ENCODE measurements around the gene MXD4. TPM values are rescaled to one million over a fixed set of nuclear protein-coding genes. Genes with fewer than 3 reads are reported as not detected.

Gene MXD4
- total and polyA plus RNA-seq, 2 of the 13 experiments (the other 11 are each of a cell fraction or from before 2014, with no cell fraction given) = 29.0 to 31.3 TPM

DNA sequence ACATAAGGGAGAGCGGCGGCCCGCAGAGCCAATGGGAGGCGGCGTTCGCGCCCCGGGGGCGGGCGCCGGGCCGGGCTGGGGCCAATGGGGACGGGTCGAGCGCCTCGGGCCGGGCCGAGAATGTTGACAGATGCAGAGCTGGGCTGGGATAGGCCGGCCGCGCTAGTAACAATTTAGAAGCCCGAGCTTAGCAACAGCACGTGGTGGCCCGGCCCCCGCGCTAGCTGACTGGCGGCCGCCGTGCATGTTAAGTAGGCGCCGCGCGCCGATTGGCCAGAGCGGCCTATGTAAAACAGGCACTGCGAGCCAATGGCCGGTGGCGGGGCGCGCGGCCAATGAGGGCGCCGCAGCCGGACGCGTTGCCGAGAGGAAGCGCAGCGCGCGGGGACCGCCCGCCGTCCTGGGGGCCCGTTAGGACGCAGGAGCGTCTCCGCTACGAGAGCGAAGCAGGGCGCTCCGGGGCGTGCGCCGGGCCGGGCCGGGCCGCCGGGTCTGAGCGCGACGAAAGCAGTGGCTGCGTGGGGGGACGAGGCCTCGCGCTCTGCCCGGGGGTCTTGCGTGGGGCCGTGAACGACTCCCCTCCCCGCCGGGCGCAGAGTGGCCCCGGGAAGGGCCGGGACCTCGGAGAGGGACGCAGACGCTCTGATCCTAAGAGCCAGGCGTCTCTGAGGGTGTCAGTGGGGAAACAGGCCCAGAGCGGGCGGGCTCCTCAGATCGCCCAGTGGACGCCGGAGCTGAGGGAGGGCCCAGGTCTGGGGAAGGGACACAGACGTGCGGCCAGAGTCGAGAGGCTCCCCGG lies 435 bp upstream of the MXD4 start (continued):
- TF ChIP-seq, protein P1, sequence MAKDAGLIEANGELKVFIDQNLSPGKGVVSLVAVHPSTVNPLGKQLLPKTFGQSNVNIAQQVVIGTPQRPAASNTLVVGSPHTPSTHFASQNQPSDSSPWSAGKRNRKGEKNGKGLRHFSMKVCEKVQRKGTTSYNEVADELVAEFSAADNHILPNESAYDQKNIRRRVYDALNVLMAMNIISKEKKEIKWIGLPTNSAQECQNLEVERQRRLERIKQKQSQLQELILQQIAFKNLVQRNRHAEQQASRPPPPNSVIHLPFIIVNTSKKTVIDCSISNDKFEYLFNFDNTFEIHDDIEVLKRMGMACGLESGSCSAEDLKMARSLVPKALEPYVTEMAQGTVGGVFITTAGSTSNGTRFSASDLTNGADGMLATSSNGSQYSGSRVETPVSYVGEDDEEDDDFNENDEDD (CRISPR knock-in tag; IDR thresholded peaks at IDR 0.05; ENCODE audit: borderline replicate concordance) = peak; percentile 73; the same call in 1 of the 2 replicates
- TF ChIP-seq, protein P2, sequence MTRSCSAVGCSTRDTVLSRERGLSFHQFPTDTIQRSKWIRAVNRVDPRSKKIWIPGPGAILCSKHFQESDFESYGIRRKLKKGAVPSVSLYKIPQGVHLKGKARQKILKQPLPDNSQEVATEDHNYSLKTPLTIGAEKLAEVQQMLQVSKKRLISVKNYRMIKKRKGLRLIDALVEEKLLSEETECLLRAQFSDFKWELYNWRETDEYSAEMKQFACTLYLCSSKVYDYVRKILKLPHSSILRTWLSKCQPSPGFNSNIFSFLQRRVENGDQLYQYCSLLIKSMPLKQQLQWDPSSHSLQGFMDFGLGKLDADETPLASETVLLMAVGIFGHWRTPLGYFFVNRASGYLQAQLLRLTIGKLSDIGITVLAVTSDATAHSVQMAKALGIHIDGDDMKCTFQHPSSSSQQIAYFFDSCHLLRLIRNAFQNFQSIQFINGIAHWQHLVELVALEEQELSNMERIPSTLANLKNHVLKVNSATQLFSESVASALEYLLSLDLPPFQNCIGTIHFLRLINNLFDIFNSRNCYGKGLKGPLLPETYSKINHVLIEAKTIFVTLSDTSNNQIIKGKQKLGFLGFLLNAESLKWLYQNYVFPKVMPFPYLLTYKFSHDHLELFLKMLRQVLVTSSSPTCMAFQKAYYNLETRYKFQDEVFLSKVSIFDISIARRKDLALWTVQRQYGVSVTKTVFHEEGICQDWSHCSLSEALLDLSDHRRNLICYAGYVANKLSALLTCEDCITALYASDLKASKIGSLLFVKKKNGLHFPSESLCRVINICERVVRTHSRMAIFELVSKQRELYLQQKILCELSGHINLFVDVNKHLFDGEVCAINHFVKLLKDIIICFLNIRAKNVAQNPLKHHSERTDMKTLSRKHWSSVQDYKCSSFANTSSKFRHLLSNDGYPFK (CRISPR knock-in tag; IDR thresholded peaks at IDR 0.05; ENCODE audit: borderline replicate concordance) = no peak; the same call in 1 of the 2 replicates
- peak; percentile 41 for TF ChIP-seq HNRNPK (IDR thresholded peaks at IDR 0.05; ENCODE audit: low read depth, low read length, poor library complexity, severe bottlenecking)
- TF ChIP-seq, protein P3, sequence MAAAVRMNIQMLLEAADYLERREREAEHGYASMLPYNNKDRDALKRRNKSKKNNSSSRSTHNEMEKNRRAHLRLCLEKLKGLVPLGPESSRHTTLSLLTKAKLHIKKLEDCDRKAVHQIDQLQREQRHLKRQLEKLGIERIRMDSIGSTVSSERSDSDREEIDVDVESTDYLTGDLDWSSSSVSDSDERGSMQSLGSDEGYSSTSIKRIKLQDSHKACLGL (CRISPR knock-in tag; IDR thresholded peaks at IDR 0.05) = peak; percentile 82; the same call in 1 of the 2 replicates
- TF ChIP-seq, protein P4, sequence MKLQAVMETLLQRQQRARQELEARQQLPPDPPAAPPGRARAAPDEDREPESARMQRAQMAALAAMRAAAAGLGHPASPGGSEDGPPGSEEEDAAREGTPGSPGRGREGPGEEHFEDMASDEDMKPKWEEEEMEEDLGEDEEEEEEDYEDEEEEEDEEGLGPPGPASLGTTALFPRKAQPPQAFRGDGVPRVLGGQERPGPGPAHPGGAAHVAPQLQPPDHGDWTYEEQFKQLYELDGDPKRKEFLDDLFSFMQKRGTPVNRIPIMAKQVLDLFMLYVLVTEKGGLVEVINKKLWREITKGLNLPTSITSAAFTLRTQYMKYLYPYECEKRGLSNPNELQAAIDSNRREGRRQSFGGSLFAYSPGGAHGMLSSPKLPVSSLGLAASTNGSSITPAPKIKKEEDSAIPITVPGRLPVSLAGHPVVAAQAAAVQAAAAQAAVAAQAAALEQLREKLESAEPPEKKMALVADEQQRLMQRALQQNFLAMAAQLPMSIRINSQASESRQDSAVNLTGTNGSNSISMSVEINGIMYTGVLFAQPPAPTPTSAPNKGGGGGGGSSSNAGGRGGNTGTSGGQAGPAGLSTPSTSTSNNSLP (IDR thresholded peaks at IDR 0.05; ENCODE audit: low read depth, low read length) = no peak
- TF ChIP-seq PAWR (CRISPR knock-in tag; IDR thresholded peaks at IDR 0.05; ENCODE audit: borderline replicate concordance) = no peak
- peak; percentile 58 for TF ChIP-seq MED8 (CRISPR knock-in tag; IDR thresholded peaks at IDR 0.05; ENCODE audit: insufficient replicate concordance)
- peak; percentile 98 for TF ChIP-seq ZNF607 (CRISPR knock-in tag; IDR thresholded peaks at IDR 0.05; ENCODE audit: borderline replicate concordance)
- TF ChIP-seq ZNF367 (CRISPR knock-in tag; IDR thresholded peaks at IDR 0.05; ENCODE audit: borderline replicate concordance) = peak; percentile 41; the same call in 1 of the 2 replicates
- no peak for TF ChIP-seq HMGA1 (CRISPR knock-in tag; conservative IDR thresholded peaks at IDR 0.05)
- peak; percentile 83 for TF ChIP-seq ZNF777 (CRISPR knock-in tag; IDR thresholded peaks at IDR 0.05)
- TF ChIP-seq HOXD1 (CRISPR knock-in tag; IDR thresholded peaks at IDR 0.05) = no peak
- TF ChIP-seq RFX1 (IDR thresholded peaks at IDR 0.05) = peak; percentile 60; the same call in 1 of the 2 replicates
- TF ChIP-seq ZSCAN5A (CRISPR knock-in tag; IDR thresholded peaks at IDR 0.05; ENCODE audit: borderline replicate concordance) = no peak
- TF ChIP-seq PRMT3 (CRISPR knock-in tag; IDR thresholded peaks at IDR 0.05; ENCODE audit: borderline replicate concordance, low read depth) = 0 out of 2 replicates have a peak, but pooled peaks have one; percentile 69
- TF ChIP-seq, protein P5, sequence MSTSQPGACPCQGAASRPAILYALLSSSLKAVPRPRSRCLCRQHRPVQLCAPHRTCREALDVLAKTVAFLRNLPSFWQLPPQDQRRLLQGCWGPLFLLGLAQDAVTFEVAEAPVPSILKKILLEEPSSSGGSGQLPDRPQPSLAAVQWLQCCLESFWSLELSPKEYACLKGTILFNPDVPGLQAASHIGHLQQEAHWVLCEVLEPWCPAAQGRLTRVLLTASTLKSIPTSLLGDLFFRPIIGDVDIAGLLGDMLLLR (CRISPR knock-in tag; IDR thresholded peaks at IDR 0.05) = peak; percentile 27; the same call in 1 of the 2 replicates
- TF ChIP-seq, protein P6, sequence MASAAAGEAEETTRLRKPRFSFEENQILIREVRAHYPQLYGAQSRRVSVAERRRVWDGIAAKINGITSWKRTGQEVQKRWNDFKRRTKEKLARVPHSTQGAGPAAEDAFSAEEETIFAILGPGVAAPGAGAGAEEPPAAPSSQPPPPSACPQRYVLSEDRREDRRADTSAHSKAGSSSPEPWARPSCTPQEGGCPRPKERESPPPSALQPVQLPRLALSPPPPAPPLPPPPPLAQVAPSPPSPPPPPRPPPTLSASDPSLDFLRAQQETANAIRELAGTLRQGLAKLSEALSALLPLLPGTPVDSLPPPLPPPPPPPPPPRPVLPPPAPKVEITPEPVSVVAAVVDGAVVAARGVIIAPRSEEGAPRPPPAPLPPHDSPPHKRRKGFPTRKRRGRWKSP (CRISPR knock-in tag; IDR thresholded peaks at IDR 0.05) = peak; percentile 71
- TF ChIP-seq DNMT1 (CRISPR knock-in tag; IDR thresholded peaks at IDR 0.05) = 0 out of 2 replicates have a peak, but pooled peaks have one; percentile 43

Measured in HepG2 (cell line).